ENCODE measurements around the gene IL21.

The IL21 gene

DNA sequence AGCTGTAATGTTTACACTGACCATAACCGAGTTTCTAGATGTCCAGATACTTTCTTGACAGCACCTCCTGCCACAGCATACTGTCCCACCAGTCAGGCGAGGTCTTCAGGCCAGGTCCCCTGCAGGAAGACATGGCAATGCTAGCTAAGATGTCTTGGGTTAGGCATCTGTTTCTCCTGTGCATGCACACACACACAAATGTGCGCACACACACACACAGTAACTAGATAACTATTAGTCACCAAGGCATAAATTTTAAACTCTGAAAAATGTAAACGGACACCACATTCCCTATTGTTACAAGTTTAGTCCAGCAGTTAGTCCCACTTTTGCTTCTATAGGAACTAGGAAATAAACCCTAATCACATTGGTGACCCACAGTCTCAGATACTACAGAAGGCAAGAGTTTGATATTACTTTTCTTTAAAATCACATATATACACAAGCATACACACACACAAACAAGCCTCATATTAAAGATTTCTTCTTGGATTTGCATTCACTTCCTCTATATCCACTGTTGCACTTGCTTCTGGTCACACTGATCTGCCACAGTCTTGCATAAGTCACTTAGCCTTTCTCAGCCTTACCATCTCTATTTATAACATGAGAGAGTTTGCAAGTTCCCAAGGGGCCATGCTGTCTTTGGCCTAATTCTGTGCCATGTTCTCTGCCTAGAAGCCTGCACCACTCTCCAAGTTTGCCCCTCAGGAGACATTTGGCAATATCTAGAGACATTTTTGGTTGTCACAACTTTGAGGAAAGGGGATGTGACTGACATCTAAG lies 32.2 kb downstream of the IL21 start:
- Histone ChIP-seq H3F3A (ENCODE audit: control insufficient read depth, insufficient read depth) (no peaks in the 10 kb centered on the region), H3K9me2 (replicated peaks; ENCODE audit: control insufficient read depth, low read length) (no peaks in the 10 kb centered on the region), H4K20me1 (ENCODE audit: control insufficient read depth, insufficient read depth, low read depth, low read length) (no peaks in the 10 kb centered on the region), H3K27me3 (ENCODE audit: control insufficient read depth, low read length) (no peaks in the 10 kb centered on the region), H3K9me3 (ENCODE audit: control insufficient read depth, insufficient read depth, low read length) (no peaks in the 10 kb centered on the region), H3K36me3 (ENCODE audit: control insufficient read depth, low read length) (no peaks in the 10 kb centered on the region), H3K79me2 (ENCODE audit: control insufficient read depth, low read length) (no peaks in the 10 kb centered on the region), H3K4me2 (ENCODE audit: low read length) (no peak overlapping the region), H3K27ac (ENCODE audit: low read depth, low read length) (no peak overlapping the region), H3K4me3 (ENCODE audit: low read length) (no peak overlapping the region), H3K4me1 (ENCODE audit: control insufficient read depth, low read length) (no peaks in the 10 kb centered on the region)
- TF ChIP-seq EZH2phosphoT487 (IDR thresholded peaks at IDR 0.05; ENCODE audit: borderline replicate concordance, low read length), result no peak
- TF ChIP-seq, protein P1, sequence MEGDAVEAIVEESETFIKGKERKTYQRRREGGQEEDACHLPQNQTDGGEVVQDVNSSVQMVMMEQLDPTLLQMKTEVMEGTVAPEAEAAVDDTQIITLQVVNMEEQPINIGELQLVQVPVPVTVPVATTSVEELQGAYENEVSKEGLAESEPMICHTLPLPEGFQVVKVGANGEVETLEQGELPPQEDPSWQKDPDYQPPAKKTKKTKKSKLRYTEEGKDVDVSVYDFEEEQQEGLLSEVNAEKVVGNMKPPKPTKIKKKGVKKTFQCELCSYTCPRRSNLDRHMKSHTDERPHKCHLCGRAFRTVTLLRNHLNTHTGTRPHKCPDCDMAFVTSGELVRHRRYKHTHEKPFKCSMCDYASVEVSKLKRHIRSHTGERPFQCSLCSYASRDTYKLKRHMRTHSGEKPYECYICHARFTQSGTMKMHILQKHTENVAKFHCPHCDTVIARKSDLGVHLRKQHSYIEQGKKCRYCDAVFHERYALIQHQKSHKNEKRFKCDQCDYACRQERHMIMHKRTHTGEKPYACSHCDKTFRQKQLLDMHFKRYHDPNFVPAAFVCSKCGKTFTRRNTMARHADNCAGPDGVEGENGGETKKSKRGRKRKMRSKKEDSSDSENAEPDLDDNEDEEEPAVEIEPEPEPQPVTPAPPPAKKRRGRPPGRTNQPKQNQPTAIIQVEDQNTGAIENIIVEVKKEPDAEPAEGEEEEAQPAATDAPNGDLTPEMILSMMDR (IDR thresholded peaks at IDR 0.05; ENCODE audit: low read depth, low read length, poor library complexity, severe bottlenecking), result no peak

DNA sequence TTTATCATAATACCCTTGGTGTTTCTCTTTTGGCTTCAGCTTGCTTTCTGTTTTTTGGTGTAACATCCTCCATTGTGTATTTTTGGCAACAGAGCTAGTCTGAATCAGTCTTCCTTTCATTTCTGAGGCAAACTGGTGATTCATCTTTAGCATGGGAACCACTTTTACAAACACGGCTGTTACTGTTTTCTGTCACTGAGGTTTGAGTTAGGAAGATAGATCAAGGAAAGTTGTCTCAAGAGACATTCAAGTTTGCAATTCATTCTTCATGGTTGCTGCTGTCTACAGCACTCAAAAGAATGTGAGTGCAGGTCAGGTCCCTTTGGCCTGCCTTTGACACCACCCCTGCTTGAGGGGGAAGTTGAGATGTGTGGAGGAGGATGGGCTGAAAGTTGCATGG lies 36.3 kb downstream of the IL21 start:
- TF ChIP-seq EZH2phosphoT487 (IDR thresholded peaks at IDR 0.05; ENCODE audit: borderline replicate concordance, low read length), result no peak
- TF ChIP-seq, protein P1 (IDR thresholded peaks at IDR 0.05; ENCODE audit: low read depth, low read length, poor library complexity, severe bottlenecking), result no peak
- H3K4me3 ChIP-seq (ENCODE audit: low read length), result no peak overlapping the region
- H3K79me2 ChIP-seq (ENCODE audit: control insufficient read depth, low read length), result no peaks in the 10 kb centered on the region
- no peaks in the 10 kb centered on the region for H4K20me1 ChIP-seq (ENCODE audit: control insufficient read depth, insufficient read depth, low read depth, low read length)
- H3K9me3 ChIP-seq (ENCODE audit: control insufficient read depth, insufficient read depth, low read length), result no peaks in the 10 kb centered on the region
- H3K4me2 ChIP-seq (ENCODE audit: low read length), result no peak overlapping the region
- H3K27me3 ChIP-seq (ENCODE audit: control insufficient read depth, low read length), result no peaks in the 10 kb centered on the region
- H3F3A ChIP-seq (ENCODE audit: control insufficient read depth, insufficient read depth), result no peaks in the 10 kb centered on the region
- H3K36me3 ChIP-seq (ENCODE audit: control insufficient read depth, low read length), result no peaks in the 10 kb centered on the region
- H3K27ac ChIP-seq (ENCODE audit: low read depth, low read length), result no peak overlapping the region
- no peaks in the 10 kb centered on the region for H3K9me2 ChIP-seq (replicated peaks; ENCODE audit: control insufficient read depth, low read length)
- no peaks in the 10 kb centered on the region for H3K4me1 ChIP-seq (ENCODE audit: control insufficient read depth, low read length)

DNA sequence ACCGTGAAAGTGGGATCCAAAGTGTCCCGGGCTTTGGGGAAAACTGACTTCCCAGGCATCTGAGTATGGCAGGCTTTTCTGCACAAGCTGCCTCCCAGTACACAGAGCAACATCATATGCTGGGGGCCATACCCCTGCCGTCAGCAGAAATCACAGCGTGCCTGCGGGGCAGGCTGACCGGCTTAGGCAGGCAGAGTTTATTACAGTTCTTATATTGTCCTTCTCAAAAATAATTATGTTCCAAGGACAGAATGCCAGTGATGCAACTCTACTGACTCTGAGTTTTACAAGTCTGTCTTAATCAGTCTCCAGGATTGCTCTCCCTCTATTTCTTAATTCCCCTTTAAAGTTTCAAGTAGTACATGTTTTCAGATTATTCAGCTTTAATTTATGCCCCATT lies 37.0 kb downstream of the IL21 start:
- no peaks in the 10 kb centered on the region for H4K20me1 ChIP-seq (ENCODE audit: control insufficient read depth, insufficient read depth, low read depth, low read length)
- no peaks in the 10 kb centered on the region for H3K27me3 ChIP-seq (ENCODE audit: control insufficient read depth, low read length)
- no peaks in the 10 kb centered on the region for H3F3A ChIP-seq (ENCODE audit: control insufficient read depth, insufficient read depth)
- no peaks in the 10 kb centered on the region for H3K9me3 ChIP-seq (ENCODE audit: control insufficient read depth, insufficient read depth, low read length)
- H3K9me2 ChIP-seq (replicated peaks; ENCODE audit: control insufficient read depth, low read length), result no peaks in the 10 kb centered on the region
- no peaks in the 10 kb centered on the region for H3K79me2 ChIP-seq (ENCODE audit: control insufficient read depth, low read length)
- TF ChIP-seq, protein P1 (IDR thresholded peaks at IDR 0.05; ENCODE audit: low read depth, low read length, poor library complexity, severe bottlenecking), result no peak
- TF ChIP-seq EZH2phosphoT487 (IDR thresholded peaks at IDR 0.05; ENCODE audit: borderline replicate concordance, low read length), result no peak
- no peaks in the 10 kb centered on the region for H3K36me3 ChIP-seq (ENCODE audit: control insufficient read depth, low read length)
- no peak overlapping the region for H3K4me3 ChIP-seq (ENCODE audit: low read length)
- H3K27ac ChIP-seq (ENCODE audit: low read depth, low read length), result no peak overlapping the region
- no peak overlapping the region for H3K4me2 ChIP-seq (ENCODE audit: low read length)
- H3K4me1 ChIP-seq (ENCODE audit: control insufficient read depth, low read length), result no peaks in the 10 kb centered on the region
